Measurements from ENCODE around the gene ZNF384. TPM values are rescaled to one million over a fixed set of nuclear protein-coding genes. Genes with fewer than 3 reads are reported as not detected.

Gene ZNF384
- total and polyA plus RNA-seq, 2 of the 8 experiments (the other 6 are each of a cell fraction or from before 2014, with no cell fraction given): 59.0 to 59.6 TPM

DNA sequence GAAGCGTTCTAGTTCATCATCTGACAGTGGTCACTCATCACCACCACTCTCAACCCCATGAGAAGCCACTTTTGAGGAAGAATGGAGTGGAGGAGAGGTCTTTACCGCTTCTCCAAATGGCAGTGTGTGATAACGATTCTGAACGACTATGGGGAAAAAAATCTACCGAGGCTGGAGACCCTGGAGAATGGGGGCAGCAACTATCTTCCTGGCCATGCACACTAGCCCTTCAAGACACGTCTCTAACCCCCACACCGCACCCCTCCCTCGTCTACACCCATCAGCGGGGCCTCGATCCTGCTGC, 26.6 kb downstream of the ZNF384 start:
- H3K79me2 ChIP-seq (ENCODE audit: control insufficient read depth in 1 of 2, insufficient read depth in 2 of 2, low read length in 2 of 2): peaks cover 0 to 11% of the 10 kb centered on the region in 2 experiments; a peak in 3 of 4 replicates
- H3K4ac ChIP-seq (replicated peaks; ENCODE audit: insufficient read length, low read depth, low read length): no peak overlapping the region
- H2BK5ac ChIP-seq (ENCODE audit: low read depth, low read length): peak overlapping the region; percentile 72; the same call in 1 of the 2 replicates
- H3K56ac ChIP-seq (replicated peaks; ENCODE audit: insufficient read length, low read depth, low read length): no peak overlapping the region
- no peak overlapping the region for H2AK5ac ChIP-seq (ENCODE audit: low read depth, low read length)
- TF ChIP-seq CTBP2 (IDR thresholded peaks at IDR 0.05; ENCODE audit: borderline replicate concordance, insufficient read depth, insufficient read length, low read length) (no peak), SAP30 (IDR thresholded peaks at IDR 0.05; ENCODE audit: insufficient read depth, insufficient replicate concordance, low read length) (peak; percentile 58)
- H3K14ac ChIP-seq (ENCODE audit: insufficient read length): no peak overlapping the region
- no peak overlapping the region for H4K91ac ChIP-seq (replicated peaks; ENCODE audit: insufficient read length, low read length)
- no peak overlapping the region for H2BK15ac ChIP-seq (ENCODE audit: low read length)
- peak overlapping the region; percentile 96; the same call in 1 of the 2 replicates for H4K8ac ChIP-seq (ENCODE audit: extremely low read depth, insufficient read depth, low read length)
- peak overlapping the region; percentile 76 to 97 (median 80) for H3K9ac ChIP-seq (replicated peaks in 1 of 4; ENCODE audit: extremely low read depth in 1 of 4, low read depth in 3 of 4, low read length in 3 of 4)
- no peak for DNase-seq (ENCODE audit: low read depth in 1 of 2, low spot score in 2 of 2)
- no peaks in the 10 kb centered on the region for H3K79me1 ChIP-seq (ENCODE audit: low read depth, low read length)
- peaks cover 0 to 4% (median 0%) of the 10 kb centered on the region in 4 experiments; a peak in 1 of 7 replicates for H3K4me1 ChIP-seq (replicated peaks in 1 of 4; ENCODE audit: control insufficient read depth in 3 of 4, insufficient read depth in 4 of 4, low read length in 3 of 4)
- CTCF ChIA-PET (ENCODE audit: partially characterized antibody): interaction anchor here (1.2 to 1.9 kb wide), 2 partner anchors 27 to 43 kb away, joined by 5 to 11 read pairs; partner anchors contain the start of gene ZNF384
- 2% methylated on average over 10 of the region's 10 CpGs; no CpG with 5 or more reads in 1 of the 2 experiments for WGBS, 2 experiments (ENCODE audit: extremely low coverage in 1 of 2, insufficient coverage in 1 of 2, insufficient read length in 1 of 2, insufficient replicate concordance in 2 of 2, low coverage in 1 of 2, low lambda C conversion rate in 2 of 2, missing lambda C conversion rate in 1 of 2)
- POLR2A ChIA-PET (ENCODE audit: partially characterized antibody): interaction anchor here (1.0 to 5.9 kb wide), 4 partner anchors 21 to 32 kb away, joined by 3 to 72 read pairs (median 10); partner anchors contain the start of gene ZNF384
- H3K23me2 ChIP-seq (ENCODE audit: low read depth, low read length): peaks cover 6% of the 10 kb centered on the region
- no peak overlapping the region for H2BK12ac ChIP-seq (ENCODE audit: low read depth, low read length)
- no peaks in the 10 kb centered on the region for H3K27me3 ChIP-seq (replicated peaks in 1 of 4; ENCODE audit: control insufficient read depth in 3 of 4, extremely low read depth in 1 of 4, insufficient read depth in 3 of 4, low read length in 3 of 4)
- no peak overlapping the region for H3K18ac ChIP-seq (ENCODE audit: extremely low read depth, low read length)
- peak overlapping the region; percentile 72 to 90 (median 82) for H3K4me3 ChIP-seq (ENCODE audit: extremely low read depth in 1 of 4, insufficient read depth in 2 of 4, low read depth in 3 of 4, low read length in 4 of 4)
- FAIRE-seq: no peak
- peaks cover 0 to 12% (median 4%) of the 10 kb centered on the region in 4 experiments; a peak in 4 of 8 replicates for H3K36me3 ChIP-seq (ENCODE audit: control insufficient read depth in 2 of 4, insufficient read depth in 4 of 4, low read length in 3 of 4)
- no peak overlapping the region for H2BK20ac ChIP-seq (ENCODE audit: low read length)
- no peak overlapping the region for H4K5ac ChIP-seq (ENCODE audit: insufficient read length, low read depth, low read length)
- H4K20me1 ChIP-seq (replicated peaks in 1 of 2; ENCODE audit: control insufficient read depth in 1 of 2, insufficient read depth in 2 of 2, low read length in 2 of 2): no peaks in the 10 kb centered on the region
- H3K4me2 ChIP-seq (ENCODE audit: insufficient read depth in 1 of 2, low read depth in 2 of 2, low read length in 2 of 2): peak overlapping the region; percentile 83 to 90
- H2AFZ ChIP-seq (ENCODE audit: low read length): peak overlapping the region; percentile 81; the same call in 1 of the 2 replicates
- H3K27ac ChIP-seq (ENCODE audit: low read depth, low read length): peak overlapping the region; percentile 80
- no peaks in the 10 kb centered on the region for H3K9me3 ChIP-seq (ENCODE audit: insufficient read depth in 2 of 2, low read depth in 1 of 2, low read length in 1 of 2)
- no peak overlapping the region for H3K23ac ChIP-seq (ENCODE audit: insufficient read length)
- H2BK120ac ChIP-seq (replicated peaks; ENCODE audit: low read depth, low read length): no peak overlapping the region

Measured in H1 (cell line).